Measurements from ENCODE around the gene DGKZ.
A peak's percentile ranks its signal among the peaks of the same experiment; 100 is the strongest.

Gene DGKZ

GRCh38 chr11:46308631-46309419 is 38.4 kb upstream of the DGKZ start:
- ChIA-PET POLR2A (no interaction called here), CTCF (interaction anchor here (0.6 to 22.8 kb wide), 34 partner anchors 10 to 537 kb away, joined by 3 to 480 read pairs (median 5); partner anchors contain the start of gene CREB3L1)
- peak; percentile 83 for DNase-seq (ENCODE audit: extremely low spot score)
- TF ChIP-seq, protein P1, sequence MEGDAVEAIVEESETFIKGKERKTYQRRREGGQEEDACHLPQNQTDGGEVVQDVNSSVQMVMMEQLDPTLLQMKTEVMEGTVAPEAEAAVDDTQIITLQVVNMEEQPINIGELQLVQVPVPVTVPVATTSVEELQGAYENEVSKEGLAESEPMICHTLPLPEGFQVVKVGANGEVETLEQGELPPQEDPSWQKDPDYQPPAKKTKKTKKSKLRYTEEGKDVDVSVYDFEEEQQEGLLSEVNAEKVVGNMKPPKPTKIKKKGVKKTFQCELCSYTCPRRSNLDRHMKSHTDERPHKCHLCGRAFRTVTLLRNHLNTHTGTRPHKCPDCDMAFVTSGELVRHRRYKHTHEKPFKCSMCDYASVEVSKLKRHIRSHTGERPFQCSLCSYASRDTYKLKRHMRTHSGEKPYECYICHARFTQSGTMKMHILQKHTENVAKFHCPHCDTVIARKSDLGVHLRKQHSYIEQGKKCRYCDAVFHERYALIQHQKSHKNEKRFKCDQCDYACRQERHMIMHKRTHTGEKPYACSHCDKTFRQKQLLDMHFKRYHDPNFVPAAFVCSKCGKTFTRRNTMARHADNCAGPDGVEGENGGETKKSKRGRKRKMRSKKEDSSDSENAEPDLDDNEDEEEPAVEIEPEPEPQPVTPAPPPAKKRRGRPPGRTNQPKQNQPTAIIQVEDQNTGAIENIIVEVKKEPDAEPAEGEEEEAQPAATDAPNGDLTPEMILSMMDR (IDR thresholded peaks at IDR 0.05; ENCODE audit: control extremely low read depth, extremely low read depth, low read depth, missing control alignments): peak; percentile 89

DNA sequence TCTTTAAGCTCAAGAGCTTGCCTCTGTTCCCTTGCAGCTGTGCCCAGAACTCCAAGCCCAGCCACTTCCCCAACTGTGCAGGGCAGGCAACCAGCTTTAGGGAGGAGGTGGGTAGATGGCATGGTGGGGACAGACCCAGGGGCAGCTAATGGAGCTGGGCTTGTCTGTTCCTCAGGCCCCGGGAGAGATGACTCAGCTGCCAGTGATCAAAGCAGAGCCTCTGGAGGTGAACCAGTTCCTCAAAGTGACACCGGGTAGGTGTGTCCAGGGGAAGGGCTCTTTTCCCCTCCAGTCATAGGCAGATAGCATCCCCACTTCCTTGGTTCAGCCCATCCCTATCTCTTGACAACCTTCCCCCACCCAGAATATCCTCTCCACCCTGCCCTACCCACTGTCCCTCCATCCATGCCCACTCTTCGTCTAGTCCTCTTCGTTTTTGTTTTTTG is 37.4 kb upstream of the DGKZ start:
- ChIA-PET POLR2A (no interaction called here), CTCF (interaction anchor here (0.9 to 22.8 kb wide), 20 partner anchors 9 to 344 kb away, joined by 3 to 480 read pairs (median 7); partner anchors contain the start of gene CREB3L1)
- DNase-seq (ENCODE audit: extremely low spot score): peak; percentile 76
- TF ChIP-seq, protein P1 (IDR thresholded peaks at IDR 0.05; ENCODE audit: control extremely low read depth, extremely low read depth, low read depth, missing control alignments): no peak

DNA sequence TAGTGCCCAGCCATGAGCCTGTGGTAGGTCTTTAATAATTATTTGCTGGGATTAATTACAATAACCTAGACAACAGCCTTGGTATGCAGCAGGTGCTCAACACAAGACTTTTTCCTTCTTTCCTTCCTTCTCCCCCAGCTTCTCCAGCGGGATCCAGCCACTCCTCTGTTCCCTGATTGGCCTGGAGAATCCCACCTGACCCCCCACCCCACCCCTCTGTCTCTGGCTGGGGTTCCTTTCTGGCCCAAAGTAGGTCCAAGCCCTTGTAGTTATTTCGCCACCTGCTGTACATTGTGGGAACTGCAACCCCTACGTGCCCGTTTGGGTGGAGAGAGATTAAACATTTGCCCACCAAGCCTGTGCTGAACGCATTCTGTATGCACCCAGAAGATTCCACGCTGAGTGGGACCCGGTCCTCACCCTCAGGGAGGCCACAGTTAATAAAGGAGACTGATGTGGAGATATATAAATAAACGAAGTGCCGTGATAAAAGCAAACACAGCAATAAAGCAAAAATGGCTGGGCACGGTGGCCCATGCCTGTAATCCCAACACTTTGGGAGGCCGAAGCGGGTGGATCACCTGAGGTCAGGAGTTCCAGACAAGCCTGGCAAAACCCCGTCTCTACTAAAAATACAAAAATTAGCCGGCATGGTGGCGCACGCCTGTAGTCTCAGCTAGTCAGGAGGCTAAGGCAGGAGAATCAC is 32.1 kb upstream of the DGKZ start:
- peak; percentile 84 for DNase-seq (ENCODE audit: extremely low spot score)
- TF ChIP-seq, protein P1 (IDR thresholded peaks at IDR 0.05; ENCODE audit: control extremely low read depth, extremely low read depth, low read depth, missing control alignments): peak; percentile 88
- ChIA-PET CTCF (interaction anchor here (0.6 to 22.8 kb wide), 32 partner anchors 8 to 442 kb away, joined by 3 to 480 read pairs (median 5); partner anchors contain the start of genes CREB3L1 and DGKZ), POLR2A (no interaction called here)

DNA sequence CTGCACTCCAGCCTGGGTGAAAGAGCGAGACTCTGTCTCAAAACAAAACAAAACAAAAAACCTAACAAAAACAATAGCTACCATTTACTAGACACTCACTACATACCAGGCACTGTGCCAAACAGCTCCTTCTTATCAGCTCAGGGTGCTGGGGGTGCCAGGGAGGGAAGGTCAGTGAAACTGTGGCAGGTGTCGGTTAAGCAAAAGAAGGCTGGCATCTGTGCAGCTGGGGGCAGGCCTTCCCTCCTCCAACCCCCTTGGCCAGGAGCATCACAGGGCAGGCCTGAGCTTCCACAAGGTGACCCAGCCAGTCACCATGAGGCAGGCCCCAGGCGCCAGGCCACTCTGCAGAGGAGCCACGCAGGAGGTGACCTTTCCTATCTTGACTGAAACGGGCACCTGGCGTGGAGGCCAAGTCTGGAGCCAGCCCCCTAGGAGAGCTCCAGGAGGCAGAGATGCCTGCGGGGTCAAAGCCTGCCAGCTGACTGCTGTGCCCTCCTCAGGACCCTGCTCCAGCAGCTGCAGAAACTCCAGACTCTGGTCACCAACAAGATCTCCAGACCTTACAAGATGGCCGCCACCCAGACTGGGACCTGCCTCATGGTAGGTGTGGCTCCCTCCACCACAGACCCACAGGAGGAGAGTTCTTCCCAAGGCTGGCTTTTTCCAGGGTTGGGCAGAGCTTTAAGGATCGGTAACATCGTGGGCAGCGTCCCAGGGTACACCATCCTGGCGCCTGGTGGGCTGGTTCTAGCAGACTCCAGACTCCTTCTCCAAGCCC is 31.3 kb upstream of the DGKZ start:
- ChIA-PET CTCF (interaction anchor here (0.6 to 22.8 kb wide), 24 partner anchors 9 to 443 kb away, joined by 3 to 480 read pairs (median 5); partner anchors contain the start of genes CREB3L1 and DGKZ), POLR2A (no interaction called here)
- TF ChIP-seq, protein P1 (IDR thresholded peaks at IDR 0.05; ENCODE audit: control extremely low read depth, extremely low read depth, low read depth, missing control alignments): no peak
- no peak for DNase-seq (ENCODE audit: extremely low spot score)

DNA sequence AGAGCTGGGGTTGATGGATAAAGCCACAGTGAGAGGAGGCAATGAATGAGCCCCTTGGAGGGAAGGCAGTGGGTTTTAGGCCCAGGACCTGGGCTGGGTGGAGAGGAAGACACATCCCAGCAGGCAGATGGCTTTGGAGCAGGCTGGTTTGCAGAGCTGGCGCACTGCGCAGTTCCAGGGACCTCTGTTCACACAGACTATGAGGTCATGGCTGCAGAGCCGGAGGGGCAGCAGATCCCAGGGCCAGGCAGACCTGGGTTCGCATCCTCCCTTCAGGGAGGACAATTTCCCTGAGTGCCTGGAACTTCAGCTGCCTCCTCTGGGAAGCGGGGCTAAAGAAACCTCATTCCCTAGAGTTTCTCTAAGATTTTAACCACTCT is 28.2 kb upstream of the DGKZ start:
- TF ChIP-seq, protein P1 (IDR thresholded peaks at IDR 0.05; ENCODE audit: control extremely low read depth, extremely low read depth, low read depth, missing control alignments): no peak
- no peak for DNase-seq (ENCODE audit: extremely low spot score)
- ChIA-PET CTCF (interaction anchor here (0.8 to 22.8 kb wide), 10 partner anchors 9 to 219 kb away, joined by 3 to 480 read pairs (median 5); partner anchors contain the start of gene DGKZ), POLR2A (no interaction called here)

- DNase-seq (ENCODE audit: extremely low spot score): no peak
- TF ChIP-seq, protein P1 (IDR thresholded peaks at IDR 0.05; ENCODE audit: control extremely low read depth, extremely low read depth, low read depth, missing control alignments): no peak
- POLR2A ChIA-PET: no interaction called here
- CTCF ChIA-PET: interaction anchor here (1.5 to 22.8 kb wide), 3 partner anchors 12 to 81 kb away, joined by 5 to 480 read pairs (median 7); no protein-coding TSS in a partner anchor
Measured at GRCh38 chr11:46321757-46322156, 25.5 kb upstream of the DGKZ start.

Measured in GM10248 (cell line).